Measurements from ENCODE around the gene TRIM32.
A peak's percentile ranks its signal among the peaks of the same experiment; 100 is the strongest.

The TRIM32 gene

GRCh38 chr9:116694785-116695291 lies 7.7 kb downstream of the TRIM32 start:
- in situ Hi-C loops (cut with HindIII; ENCODE audit: low sequenced_read_pairs) = no loop called here
- TF ChIP-seq CTCF (IDR thresholded peaks at IDR 0.05; ENCODE audit: low read depth, low read length) = no peak

DNA sequence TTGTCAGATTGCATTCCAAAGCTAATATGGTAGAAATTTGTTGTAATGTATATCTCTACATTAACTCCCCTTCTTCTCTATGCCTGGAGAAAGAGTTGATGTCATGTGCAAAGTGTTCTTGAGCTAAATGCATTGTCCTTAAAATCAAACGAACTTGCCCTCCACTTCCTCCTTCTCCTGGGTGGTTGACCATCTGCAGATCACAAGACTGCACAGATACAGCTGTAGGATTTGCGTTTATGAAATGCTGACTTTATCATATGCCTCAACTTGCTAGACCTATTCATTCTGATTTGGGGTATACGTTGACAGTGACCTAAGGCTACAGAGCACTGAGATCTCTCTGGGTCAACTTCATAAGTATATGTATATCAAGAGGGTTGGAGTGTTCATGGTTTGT lies 8.3 kb downstream of the TRIM32 start:
- DNase-seq (ENCODE audit: low read depth, low spot score) = no peak
- TF ChIP-seq CTCF (IDR thresholded peaks at IDR 0.05; ENCODE audit: low read depth, low read length) = no peak
- H3K4me3 ChIP-seq (ENCODE audit: low read depth, low read length) = no peak overlapping the region
- in situ Hi-C loops (cut with HindIII; ENCODE audit: low sequenced_read_pairs) = no loop called here

More at GRCh38 chr9:116694785-116695291, 7.7 kb downstream of the TRIM32 start:
- no peak overlapping the region for H3K4me3 ChIP-seq (ENCODE audit: low read depth, low read length)
- no peak for DNase-seq (ENCODE audit: low read depth, low spot score)

- H3K4me3 ChIP-seq (ENCODE audit: low read depth, low read length) = no peak overlapping the region
- no peak for TF ChIP-seq CTCF (IDR thresholded peaks at IDR 0.05; ENCODE audit: low read depth, low read length)
- peak; percentile 48 for DNase-seq (ENCODE audit: low read depth, low spot score)
- in situ Hi-C loops (cut with HindIII; ENCODE audit: low sequenced_read_pairs) = no loop called here
These were observed 10.3 kb downstream of the TRIM32 start for GRCh38 chr9:116697362-116697761.

- in situ Hi-C loops (cut with HindIII; ENCODE audit: low sequenced_read_pairs) = no loop called here
- no peak overlapping the region for H3K4me3 ChIP-seq (ENCODE audit: low read depth, low read length)
- TF ChIP-seq CTCF (IDR thresholded peaks at IDR 0.05; ENCODE audit: low read depth, low read length) = no peak
- no peak for DNase-seq (ENCODE audit: low read depth, low spot score)
These were observed 10.8 kb downstream of the TRIM32 start for GRCh38 chr9:116697887-116698286.

- no peak for TF ChIP-seq CTCF (IDR thresholded peaks at IDR 0.05; ENCODE audit: low read depth, low read length)
- no peak overlapping the region for H3K4me3 ChIP-seq (ENCODE audit: low read depth, low read length)
- DNase-seq (ENCODE audit: low read depth, low spot score) = no peak
- in situ Hi-C loops (cut with HindIII; ENCODE audit: low sequenced_read_pairs) = no loop called here
These were observed 13.2 kb downstream of the TRIM32 start for GRCh38 chr9:116700279-116700678.

- in situ Hi-C loops (cut with HindIII; ENCODE audit: low sequenced_read_pairs) = no loop called here
These were observed 14.1 kb downstream of the TRIM32 start for GRCh38 chr9:116700882-116701865.

More at GRCh38 chr9:116700882-116701865, 14.1 kb downstream of the TRIM32 start:
- no peak overlapping the region for H3K4me3 ChIP-seq (ENCODE audit: low read depth, low read length)
- TF ChIP-seq CTCF (IDR thresholded peaks at IDR 0.05; ENCODE audit: low read depth, low read length) = no peak
- DNase-seq (ENCODE audit: low read depth, low spot score) = no peak
